ENCODE results near the gene OR5K1. TPM values are rescaled to one million over a fixed set of nuclear protein-coding genes. Genes with fewer than 3 reads are reported as not detected.
A peak's percentile ranks its signal among the peaks of the same experiment; 100 is the strongest.

OR5K1 gene
- total RNA-seq, 1 experiment from 2014 or later: not detected

GRCh38 chr3:98501270-98501669, 38.3 kb downstream of the OR5K1 start:
- ChIA-PET CTCF (interaction anchor here (0.6 to 1.1 kb wide), 6 partner anchors 13 to 722 kb away, joined by 3 to 5 read pairs (median 3); no protein-coding TSS in a partner anchor), POLR2A (interaction anchor here (0.6 to 1.9 kb wide), 3 partner anchors 11 to 861 kb away, joined by 3 to 8 read pairs (median 3); no protein-coding TSS in a partner anchor)
- no peak for TF ChIP-seq CTCF (IDR thresholded peaks at IDR 0.05; ENCODE audit: unreplicated experiment)
- BruUV-seq (replicated peaks): no TSS peak
- Mint-ChIP-seq H3K27ac (ENCODE audit: low read depth, unreplicated experiment) (no peak overlapping the region), H3K36me3 (ENCODE audit: insufficient read depth, unreplicated experiment) (no peaks in the 10 kb centered on the region), H3K4me1 (ENCODE audit: insufficient read depth, unreplicated experiment) (no peaks in the 10 kb centered on the region), H3K4me3 (ENCODE audit: unreplicated experiment) (no peak overlapping the region), H3K9me3 (ENCODE audit: unreplicated experiment) (no peaks in the 10 kb centered on the region), H3K27me3 (ENCODE audit: insufficient read depth, unreplicated experiment) (no peaks in the 10 kb centered on the region)
- intact Hi-C loops (cut with micrococcal nuclease): no loop called here
- DNase-seq (ENCODE audit: unreplicated experiment): no peak

GRCh38 chr3:98501863-98502576, 39.0 kb downstream of the OR5K1 start:
- no peaks in the 10 kb centered on the region for H3K36me3 Mint-ChIP-seq (ENCODE audit: insufficient read depth, unreplicated experiment)
- intact Hi-C loops (cut with micrococcal nuclease): no loop called here
- TF ChIP-seq CTCF (IDR thresholded peaks at IDR 0.05; ENCODE audit: unreplicated experiment): no peak
- ChIA-PET POLR2A (interaction anchor here (1.9 kb wide), 1 partner anchor 10 kb away, joined by 8 read pairs; no protein-coding TSS in a partner anchor), CTCF (interaction anchor here (0.6 to 1.1 kb wide), 6 partner anchors 13 to 674 kb away, joined by 3 to 5 read pairs (median 4); no protein-coding TSS in a partner anchor)
- H3K27ac Mint-ChIP-seq (ENCODE audit: low read depth, unreplicated experiment): no peak overlapping the region
- no peak for DNase-seq (ENCODE audit: unreplicated experiment)
- no peaks in the 10 kb centered on the region for H3K27me3 Mint-ChIP-seq (ENCODE audit: insufficient read depth, unreplicated experiment)
- no peaks in the 10 kb centered on the region for H3K9me3 Mint-ChIP-seq (ENCODE audit: unreplicated experiment)
- no peaks in the 10 kb centered on the region for H3K4me1 Mint-ChIP-seq (ENCODE audit: insufficient read depth, unreplicated experiment)
- BruUV-seq (replicated peaks): no TSS peak
- H3K4me3 Mint-ChIP-seq (ENCODE audit: unreplicated experiment): no peak overlapping the region

GRCh38 chr3:98504539-98504938, 41.5 kb downstream of the OR5K1 start:
- intact Hi-C loops (cut with micrococcal nuclease): no loop called here
- no peak overlapping the region for H3K4me3 Mint-ChIP-seq (ENCODE audit: unreplicated experiment)
- BruUV-seq (replicated peaks): no TSS peak
- H3K27me3 Mint-ChIP-seq (ENCODE audit: insufficient read depth, unreplicated experiment): no peaks in the 10 kb centered on the region
- peaks cover 8% of the 10 kb centered on the region for H3K9me3 Mint-ChIP-seq (ENCODE audit: unreplicated experiment)
- H3K4me1 Mint-ChIP-seq (ENCODE audit: insufficient read depth, unreplicated experiment): no peaks in the 10 kb centered on the region
- CTCF ChIA-PET: interaction anchor here (0.6 kb wide), 1 partner anchor 98 kb away, joined by 3 read pairs; no protein-coding TSS in a partner anchor
- H3K27ac Mint-ChIP-seq (ENCODE audit: low read depth, unreplicated experiment): no peak overlapping the region
- POLR2A ChIA-PET: no interaction called here
- DNase-seq (ENCODE audit: unreplicated experiment): no peak
- no peak for TF ChIP-seq CTCF (IDR thresholded peaks at IDR 0.05; ENCODE audit: unreplicated experiment)
- no peaks in the 10 kb centered on the region for H3K36me3 Mint-ChIP-seq (ENCODE audit: insufficient read depth, unreplicated experiment)

GRCh38 chr3:98508582-98508981, 45.6 kb downstream of the OR5K1 start:
- Mint-ChIP-seq H3K27me3 (ENCODE audit: insufficient read depth, unreplicated experiment) (no peaks in the 10 kb centered on the region), H3K36me3 (ENCODE audit: insufficient read depth, unreplicated experiment) (no peaks in the 10 kb centered on the region)
- BruUV-seq (replicated peaks): no TSS peak

More at GRCh38 chr3:98508582-98508981, 45.6 kb downstream of the OR5K1 start:
- no peak overlapping the region for H3K4me3 Mint-ChIP-seq (ENCODE audit: unreplicated experiment)
- no peak for DNase-seq (ENCODE audit: unreplicated experiment)
- peaks cover 8% of the 10 kb centered on the region for H3K9me3 Mint-ChIP-seq (ENCODE audit: unreplicated experiment)
- peaks cover 19% of the 10 kb centered on the region for H3K4me1 Mint-ChIP-seq (ENCODE audit: insufficient read depth, unreplicated experiment)
- H3K27ac Mint-ChIP-seq (ENCODE audit: low read depth, unreplicated experiment): peak overlapping the region; percentile 75
- ChIA-PET POLR2A (interaction anchor here (0.6 to 0.8 kb wide), 2 partner anchors 14 to 886 kb away, joined by 4 read pairs; partner anchors contain the start of gene CLDND1), CTCF (interaction anchor here (0.7 to 0.8 kb wide), 2 partner anchors 89 to 180 kb away, joined by 3 to 4 read pairs; no protein-coding TSS in a partner anchor)
- TF ChIP-seq CTCF (IDR thresholded peaks at IDR 0.05; ENCODE audit: unreplicated experiment): no peak
- intact Hi-C loops (cut with micrococcal nuclease): no loop called here

Data from MCF 10A (cell line).